Activated CD4-positive, alpha-beta T cell treated with anti-CD3 and anti-CD28 coated beads for 48 hours (primary cell): ENCODE measurements around the gene NRARP.

ENCODE experiments used
- DNase-seq: peaks from one replicate; pipeline ENCODE4 v3.0.0-alpha.2; 2020

The NRARP gene

GRCh38 chr9:137297966-137298365 lies 4.1 kb downstream of the NRARP start:
- no peak for DNase-seq

- no peak for DNase-seq
Observed at GRCh38 chr9:137296670-137297664, 5.1 kb downstream of the NRARP start.

- no peak for DNase-seq
Observed at GRCh38 chr9:137295849-137296669, 6.0 kb downstream of the NRARP start.

- DNase-seq: peak; percentile 65
Observed at GRCh38 chr9:137295238-137295811, 6.7 kb downstream of the NRARP start.

GRCh38 chr9:137294681-137295237 lies 7.3 kb downstream of the NRARP start:
- peak; percentile 48 for DNase-seq

- DNase-seq: peak; percentile 64
Observed at GRCh38 chr9:137294091-137294680, 7.9 kb downstream of the NRARP start.

- no peak for DNase-seq
Observed at GRCh38 chr9:137293482-137294090, 8.5 kb downstream of the NRARP start.

GRCh38 chr9:137293094-137293481 lies 9.0 kb downstream of the NRARP start:
- DNase-seq: no peak

- DNase-seq: peak; percentile 48
Observed at GRCh38 chr9:137286975-137287383, 15.1 kb downstream of the NRARP start.

GRCh38 chr9:137281345-137282116 lies 20.5 kb downstream of the NRARP start:
- DNase-seq: no peak

- DNase-seq: no peak
Observed at GRCh38 chr9:137280474-137281344, 21.4 kb downstream of the NRARP start.

- DNase-seq: no peak
Observed at GRCh38 chr9:137279741-137280473, 22.2 kb downstream of the NRARP start.

- DNase-seq: no peak
Observed at GRCh38 chr9:137278721-137279711, 23.1 kb downstream of the NRARP start.

GRCh38 chr9:137278061-137278701 lies 23.9 kb downstream of the NRARP start:
- no peak for DNase-seq

GRCh38 chr9:137277329-137278041 lies 24.6 kb downstream of the NRARP start, which contains the start of gene TOR4A:
Gene TOR4A (plus strand): TSS chr9:137277726. CDS start chr9:137278690, 964 bp downstream.
- DNase-seq: peak; percentile 56

- no peak for DNase-seq
Observed at GRCh38 chr9:137276473-137277328, 25.4 kb downstream of the NRARP start.
